Breast epithelium (tissue), 4 donors: ENCODE measurements around the gene SMIM5. TPM values are rescaled to one million over a fixed set of nuclear protein-coding genes. Genes with fewer than 3 reads are reported as not detected.
"Not testable (repeated sequence)": the region's sequence is repeated elsewhere in the genome, so short reads cannot be mapped to it uniquely, and the experiment has no call there.

Experiments
- DNase-seq, 2 donors: peaks; one replicate each; pipeline ENCODE4 v3.0.0-alpha.2; 2019; ENCODE audit warnings: low spot score in 2 of 2
- H3K27ac ChIP-seq, 2 donors: fragments of 200-600 bp; sonication (generic) in 1 of 2; one replicate each; pipeline ENCODE4 v1.5.1; 2016 to 2019; ENCODE audit warnings: mild to moderate bottlenecking in 1 of 2
- H3K27me3 ChIP-seq, 2 donors: fragments of 200-600 bp; sonication (generic) in 1 of 2; one replicate each; pipeline versions ENCODE4 v1.5.1 to v1.6.0; 2017 to 2019; ENCODE audit warnings: control low read depth in 1 of 2, mild to moderate bottlenecking in 1 of 2
- H3K36me3 ChIP-seq: fragments of 200-600 bp; one replicate; pipeline ENCODE4 v1.5.1; 2019
- H3K4me1 ChIP-seq, 2 donors: fragments of 200-600 bp; sonication (generic); one replicate each; pipeline ENCODE4 v1.5.1; 2016 to 2019; ENCODE audit warnings: control low read depth in 1 of 2
- H3K4me3 ChIP-seq, 3 donors: fragments of 200-600 bp; sonication (generic); 1 replicate in 2 of 3; 2 replicates in 1 of 3; pipeline ENCODE4 v1.5.1; 2016 to 2019; ENCODE audit warnings: mild to moderate bottlenecking in 3 of 3, moderate library complexity in 2 of 3
- H3K9me3 ChIP-seq, 2 donors: fragments of 200-600 bp; sonication (generic) in 1 of 2; one replicate each; pipeline ENCODE4 v1.5.1; 2016 to 2019; ENCODE audit warnings: control low read depth in 1 of 2
- POLR2A ChIP-seq: fragments of 450-650 bp; IDR thresholded peaks from one replicate; pipeline ENCODE4 v1.6.1; 2016; ENCODE audit warnings: antibody characterized with exemption, mild to moderate bottlenecking, moderate library complexity
- POLR2AphosphoS5 ChIP-seq, 3 donors: sonication (generic); formaldehyde crosslinking; IDR thresholded peaks; one replicate each; pipeline ENCODE4 v1.6.1; 2017; ENCODE audit warnings: antibody characterized with exemption in 3 of 3
- intact Hi-C: fragments of 100-400 bp; cut with DNase I; formaldehyde crosslinking; loops from one replicate; pipeline ENCODE4 v1.15.1; 2023; ENCODE audit warnings: low total_unique reads
- total RNA-seq, 3 donors: library from RNA; depleted of rRNA; stranded (reverse); fragments of >200 nt; gene quantifications; one replicate each; pipeline ENCODE4 v1.1.0, GENCODE V29; 2016
- TF ChIP-seq, protein P1 (sequence below), 3 donors: fragments of 450-650 bp; IDR thresholded peaks; one replicate each; pipeline ENCODE4 v1.5.1; 2016 to 2017; ENCODE audit warnings: antibody characterized with exemption in 3 of 3, mild to moderate bottlenecking in 3 of 3, moderate library complexity in 3 of 3

The SMIM5 gene
- total RNA-seq, 3 donors from 2014 or later = 0.29 to 2.6 (median 0.48) TPM

DNA sequence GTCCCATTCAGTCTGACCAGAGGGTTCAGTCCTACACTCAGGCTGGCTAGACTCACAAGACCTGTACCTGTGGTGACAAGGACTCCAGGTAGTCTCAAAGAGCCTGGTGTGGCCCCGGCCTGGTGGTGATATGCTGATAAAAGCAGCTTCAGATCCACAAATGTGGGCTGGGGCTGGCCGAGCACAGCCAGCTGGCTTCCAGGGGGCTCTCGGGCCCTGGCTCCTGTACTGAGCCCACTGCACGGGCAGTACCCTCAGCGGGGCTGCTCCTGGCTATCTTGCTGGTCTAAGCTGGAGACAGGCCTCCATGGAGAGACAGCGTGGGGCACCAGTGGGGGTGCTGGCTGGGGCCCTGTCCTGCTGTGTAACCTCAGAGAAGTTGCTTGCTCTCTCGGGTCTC is 4.3 kb downstream of the SMIM5 start:
- no peaks in the 10 kb centered on the region for H3K9me3 ChIP-seq
- no peak overlapping the region for H3K27ac ChIP-seq
- no peaks in the 10 kb centered on the region for H3K36me3 ChIP-seq
- no peak for DNase-seq
- H3K4me1 ChIP-seq = peaks cover 12 to 15% of the 10 kb centered on the region in 2 donors
- TF ChIP-seq, protein P1, sequence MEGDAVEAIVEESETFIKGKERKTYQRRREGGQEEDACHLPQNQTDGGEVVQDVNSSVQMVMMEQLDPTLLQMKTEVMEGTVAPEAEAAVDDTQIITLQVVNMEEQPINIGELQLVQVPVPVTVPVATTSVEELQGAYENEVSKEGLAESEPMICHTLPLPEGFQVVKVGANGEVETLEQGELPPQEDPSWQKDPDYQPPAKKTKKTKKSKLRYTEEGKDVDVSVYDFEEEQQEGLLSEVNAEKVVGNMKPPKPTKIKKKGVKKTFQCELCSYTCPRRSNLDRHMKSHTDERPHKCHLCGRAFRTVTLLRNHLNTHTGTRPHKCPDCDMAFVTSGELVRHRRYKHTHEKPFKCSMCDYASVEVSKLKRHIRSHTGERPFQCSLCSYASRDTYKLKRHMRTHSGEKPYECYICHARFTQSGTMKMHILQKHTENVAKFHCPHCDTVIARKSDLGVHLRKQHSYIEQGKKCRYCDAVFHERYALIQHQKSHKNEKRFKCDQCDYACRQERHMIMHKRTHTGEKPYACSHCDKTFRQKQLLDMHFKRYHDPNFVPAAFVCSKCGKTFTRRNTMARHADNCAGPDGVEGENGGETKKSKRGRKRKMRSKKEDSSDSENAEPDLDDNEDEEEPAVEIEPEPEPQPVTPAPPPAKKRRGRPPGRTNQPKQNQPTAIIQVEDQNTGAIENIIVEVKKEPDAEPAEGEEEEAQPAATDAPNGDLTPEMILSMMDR (IDR thresholded peaks at IDR 0.05) = no peak
- no peak for TF ChIP-seq POLR2A
- TF ChIP-seq POLR2AphosphoS5 (IDR thresholded peaks at IDR 0.05) = no peak
- intact Hi-C loops = loop anchor here (5.0 kb wide), 1 partner anchor 110 kb away; no protein-coding TSS in a partner anchor
- no peaks in the 10 kb centered on the region for H3K27me3 ChIP-seq
- no peak overlapping the region for H3K4me3 ChIP-seq

DNA sequence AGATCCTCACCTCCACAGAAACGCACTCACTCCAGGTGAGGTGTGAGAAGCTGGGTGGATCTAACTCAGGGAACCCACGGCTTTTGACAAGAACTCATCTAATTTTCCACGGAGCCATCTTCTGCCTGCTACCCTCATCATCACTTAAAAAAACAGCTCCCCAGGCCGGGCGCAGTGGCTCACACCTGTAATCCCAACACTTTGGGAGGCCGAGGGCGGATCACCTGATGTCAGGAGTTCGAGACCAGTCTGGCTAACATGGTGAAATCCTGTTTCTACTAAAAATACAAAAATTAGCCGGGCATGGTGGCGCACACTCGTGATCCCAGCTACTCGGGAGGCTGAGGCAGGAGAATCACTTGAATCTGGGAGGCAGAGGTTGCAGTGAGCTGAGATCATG is 4.8 kb downstream of the SMIM5 start:
- H3K9me3 ChIP-seq, H3K27me3 ChIP-seq, H3K4me3 ChIP-seq, H3K36me3 ChIP-seq, H3K27ac ChIP-seq, DNase-seq: not testable (repeated sequence)
- H3K4me1 ChIP-seq = peaks cover 12 to 19% of the 10 kb centered on the region in 2 donors
- intact Hi-C loops = loop anchor here (5.0 kb wide), 1 partner anchor 109 kb away; no protein-coding TSS in a partner anchor

DNA sequence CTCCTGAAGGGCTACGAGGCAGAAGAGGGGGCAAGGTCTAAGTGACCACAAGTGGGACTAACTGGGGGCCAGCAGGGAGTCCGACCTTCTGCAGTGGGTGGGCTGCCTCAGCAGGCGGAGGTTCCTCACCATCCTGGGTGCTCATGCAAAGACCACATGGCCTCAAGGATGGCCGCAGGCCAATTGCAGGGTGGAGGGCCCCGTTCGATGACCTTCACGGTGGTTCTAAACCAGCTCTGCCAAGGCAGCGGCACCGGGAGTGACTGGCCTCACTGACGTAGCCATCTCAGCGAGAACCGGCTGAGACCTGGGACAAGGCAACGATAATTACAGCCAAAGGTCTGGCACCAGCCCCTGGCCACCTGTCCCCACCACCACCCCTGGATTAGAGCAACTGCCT is 5.7 kb downstream of the SMIM5 start:
- intact Hi-C loops = loop anchor here (5.0 kb wide), 1 partner anchor 108 kb away; no protein-coding TSS in a partner anchor
- Histone ChIP-seq H3K36me3 (no peaks in the 10 kb centered on the region), H3K9me3 (no peaks in the 10 kb centered on the region), H3K4me1 (peaks cover 7 to 15% of the 10 kb centered on the region in 2 donors), H3K27ac (peak overlapping the region in 1 of 2 donors; percentile 75), H3K27me3 (no peaks in the 10 kb centered on the region), H3K4me3 (no peak overlapping the region)
- no peak for TF ChIP-seq POLR2A
- TF ChIP-seq, protein P1 (IDR thresholded peaks at IDR 0.05) = no peak
- TF ChIP-seq POLR2AphosphoS5 (IDR thresholded peaks at IDR 0.05) = no peak
- no peak for DNase-seq

DNA sequence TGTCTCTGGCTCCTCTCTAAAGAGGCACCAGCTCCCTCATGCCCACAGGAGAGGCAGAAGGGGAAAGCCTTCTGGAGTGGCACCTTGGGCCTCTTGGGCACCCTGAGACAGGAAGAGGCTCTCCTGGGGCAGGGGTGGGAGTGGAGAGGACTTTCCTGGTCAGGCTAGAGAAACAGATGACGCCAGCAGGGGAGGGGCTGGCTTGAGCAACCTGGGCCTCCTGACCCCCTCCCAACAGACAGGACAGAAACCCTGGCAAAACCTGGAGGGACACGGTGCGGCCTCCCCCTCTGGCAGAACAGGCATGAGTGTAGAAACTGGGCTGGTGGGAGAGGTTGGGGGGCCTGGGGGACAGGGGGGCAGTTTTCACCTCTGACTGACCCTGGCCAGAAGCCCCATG is 6.1 kb downstream of the SMIM5 start:
- Histone ChIP-seq H3K36me3 (no peaks in the 10 kb centered on the region), H3K27ac (peak overlapping the region; percentile 13 to 75), H3K27me3 (no peaks in the 10 kb centered on the region), H3K4me3 (no peak overlapping the region), H3K9me3 (no peaks in the 10 kb centered on the region), H3K4me1 (peaks cover 5 to 10% of the 10 kb centered on the region in 2 donors)
- TF ChIP-seq POLR2AphosphoS5 (IDR thresholded peaks at IDR 0.05) = no peak
- no peak for DNase-seq
- intact Hi-C loops = loop anchor here (5.0 kb wide), 1 partner anchor 108 kb away; no protein-coding TSS in a partner anchor

DNA sequence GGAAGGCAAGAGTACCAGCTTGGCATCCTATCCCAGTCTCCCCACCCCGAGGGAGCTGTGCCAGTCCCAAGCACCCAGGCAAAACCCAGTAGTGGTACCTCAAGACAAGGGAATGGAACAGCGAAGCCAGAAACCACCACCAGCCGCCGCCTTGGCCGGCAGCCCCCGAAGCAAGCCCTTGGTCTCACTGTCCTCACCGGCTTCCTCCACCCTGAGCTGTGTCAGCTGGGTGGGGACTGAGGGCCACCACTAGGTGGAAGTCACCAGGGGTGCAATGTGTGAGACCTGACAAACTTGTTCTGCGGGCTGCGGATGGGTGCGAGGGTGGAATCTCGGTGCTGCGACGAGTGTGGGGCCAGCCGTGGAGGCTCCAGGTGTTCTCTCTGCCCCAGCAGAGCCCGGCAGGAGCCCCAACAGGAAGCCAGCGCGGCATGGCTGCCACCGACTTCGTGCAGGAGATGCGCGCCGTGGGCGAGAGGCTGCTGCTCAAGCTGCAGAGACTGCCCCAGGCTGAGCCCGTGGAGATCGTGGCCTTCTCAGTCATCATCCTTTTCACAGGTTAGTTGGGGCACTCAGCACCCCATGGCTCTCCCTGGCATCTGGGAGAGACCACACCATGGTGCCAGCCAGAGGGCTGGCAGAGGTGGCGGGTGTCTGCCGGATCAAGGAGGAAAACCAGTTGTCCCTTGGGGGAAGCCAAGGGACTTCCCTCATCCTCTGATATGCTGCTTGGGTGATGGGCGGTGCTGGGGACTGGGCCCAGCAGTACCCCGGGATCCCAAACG is 6.7 kb downstream of the SMIM5 start:
- no peak for TF ChIP-seq POLR2AphosphoS5 (IDR thresholded peaks at IDR 0.05)
- TF ChIP-seq, protein P1 (IDR thresholded peaks at IDR 0.05) = peak; percentile 19 to 67 (median 40)
- intact Hi-C loops = loop anchor here (5.0 kb wide), 1 partner anchor 107 kb away; no protein-coding TSS in a partner anchor
- peak overlapping the region; percentile 13 to 75 for H3K27ac ChIP-seq
- H3K4me3 ChIP-seq = peak overlapping the region in 1 of 3 donors; percentile 22
- DNase-seq = peak; percentile 54 to 80
- no peaks in the 10 kb centered on the region for H3K9me3 ChIP-seq
- H3K4me1 ChIP-seq = peaks cover 5 to 8% of the 10 kb centered on the region in 2 donors
- H3K36me3 ChIP-seq = no peaks in the 10 kb centered on the region
- H3K27me3 ChIP-seq = no peaks in the 10 kb centered on the region

DNA sequence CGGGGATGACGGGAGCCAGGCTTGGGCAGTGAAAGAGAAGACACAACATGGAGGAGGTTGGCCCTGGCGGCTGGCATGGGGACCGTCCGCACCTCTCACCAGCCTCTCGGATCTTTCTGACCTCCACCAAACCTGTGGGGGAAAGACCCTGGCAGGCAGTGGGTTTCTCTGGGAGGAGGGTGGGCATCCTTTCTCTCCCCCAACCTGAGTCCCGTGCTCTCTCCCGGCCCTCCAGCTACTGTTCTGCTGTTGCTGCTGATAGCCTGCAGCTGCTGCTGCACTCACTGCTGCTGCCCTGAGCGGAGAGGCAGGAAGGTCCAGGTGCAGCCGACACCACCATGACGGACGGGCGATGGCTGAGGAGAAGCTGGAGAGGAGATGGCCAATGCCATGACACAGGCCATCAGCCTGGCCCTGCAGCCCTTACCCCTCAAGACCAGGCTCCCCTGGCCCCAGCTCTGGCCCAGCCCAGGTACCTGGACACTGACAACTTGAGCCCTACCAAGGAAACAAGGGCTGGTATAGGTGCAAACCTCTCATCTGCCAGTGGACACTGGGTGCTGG is 7.4 kb downstream of the SMIM5 start:
- Histone ChIP-seq H3K27ac (peak overlapping the region; percentile 13 to 75), H3K4me1 (peaks cover 5 to 8% of the 10 kb centered on the region in 2 donors), H3K27me3 (no peaks in the 10 kb centered on the region), H3K4me3 (no peak overlapping the region), H3K36me3 (no peaks in the 10 kb centered on the region), H3K9me3 (no peaks in the 10 kb centered on the region)
- DNase-seq = no peak
- intact Hi-C loops = no loop called here
- TF ChIP-seq POLR2AphosphoS5 (IDR thresholded peaks at IDR 0.05) = no peak
- TF ChIP-seq, protein P1 (IDR thresholded peaks at IDR 0.05) = no peak
- no peak for TF ChIP-seq POLR2A
